HepG2 (cell line): ENCODE results near the gene IRS1. TPM values are rescaled to one million over a fixed set of nuclear protein-coding genes. Genes with fewer than 3 reads are reported as not detected.
A peak's percentile ranks its signal among the peaks of the same experiment; 100 is the strongest.

Source experiments
- ATAC-seq: fragments of 200-7000 bp; cut with Tn5 transposase; 3 replicates; pipeline ENCODE4 v1.9.1; 2020; ENCODE audit warnings: mild to moderate bottlenecking, moderate library complexity
- BruUV-seq: library from RNA; stranded (reverse); fragments of 400-500 nt; replicated peaks from 2 replicates; lab custom pipeline; 2021; lab: Mats Ljungman, UMichigan
- CTCF ChIA-PET: fragments of 300-600 bp; formaldehyde crosslinking; extraction: SDS; loops from one replicate; lab custom pipeline; 2021; ENCODE audit warnings: low total read pairs, inconsistent platforms, low intra/inter-chr PET ratio; lab: Yijun Ruan, JAX
- POLR2A ChIA-PET: fragments of 350-600 bp; sonication (Branson Sonifier 250); formaldehyde crosslinking; loops from one replicate; lab custom pipeline; 2020; ENCODE audit warnings: antibody characterized with exemption, inconsistent platforms; lab: Yijun Ruan, JAX
- DNase-seq: peaks from one replicate; pipeline ENCODE4 v3.0.0-alpha.2; 2015; ENCODE audit warnings: low spot score
- FAIRE-seq: peaks from 3 replicates; lab custom pipeline; 2011; peaks lifted over from hg19 to GRCh38; lab: Jason Lieb, UNC
- H2AFZ ChIP-seq: one replicate; pipeline ENCODE4 v1.6.1; 2011; ENCODE audit warnings: low read length, inconsistent platforms
- H3K27ac ChIP-seq: fragments of 300-600 bp; 3 replicates; pipeline ENCODE4 v1.8.0; 2011; ENCODE audit warnings: mixed run types, mild to moderate bottlenecking, mixed read lengths, low read length, inconsistent platforms; ENCODE audit not compliant: insufficient read depth; ENCODE audit errors: extremely low read length
- H3K27me3 ChIP-seq, 2 experiments: fragments of 200-600 bp in 1 of 2; 2 replicates in 1 of 2; 3 replicates in 1 of 2; pipeline versions ENCODE4 v1.6.0 to v1.8.0; 2011; ENCODE audit warnings: low read length in 2 of 2, mild to moderate bottlenecking in 2 of 2, moderate library complexity in 2 of 2, inconsistent platforms in 1 of 2; ENCODE audit not compliant: insufficient read depth in 2 of 2, control insufficient read depth in 1 of 2
- H3K36me3 ChIP-seq, 2 experiments: fragments of 200-600 bp in 1 of 2; replicated peaks in 1 of 2; 2 replicates in 1 of 2; 3 replicates in 1 of 2; pipeline versions ENCODE4 v1.5.1 to v1.8.0; 2011; ENCODE audit warnings: low read length in 2 of 2, inconsistent platforms in 1 of 2; ENCODE audit not compliant: insufficient read depth in 2 of 2, control insufficient read depth in 1 of 2
- H3K4me1 ChIP-seq: 2 replicates; pipeline ENCODE4 v1.5.1; 2012; ENCODE audit warnings: low read length, inconsistent platforms; ENCODE audit not compliant: insufficient read depth
- H3K4me2 ChIP-seq: 2 replicates; pipeline ENCODE4 v1.6.0; 2011; ENCODE audit warnings: low read depth, low read length, inconsistent platforms
- H3K4me3 ChIP-seq, 3 experiments: fragments of 200-600 bp in 1 of 3; sonication (generic), shearing (Covaris generic) in 1 of 3; replicated peaks in 1 of 3; 2 replicates each; pipeline ENCODE4 v1.5.1; 2011 to 2016; ENCODE audit warnings: low read length in 3 of 3, inconsistent platforms in 2 of 3, low read depth in 2 of 3, mild to moderate bottlenecking in 2 of 3, control low read depth in 1 of 3, mixed read lengths in 1 of 3; ENCODE audit not compliant: insufficient read depth in 1 of 3
- H3K79me2 ChIP-seq: one replicate; pipeline ENCODE4 v1.6.1; 2011; ENCODE audit warnings: low read length, inconsistent platforms; ENCODE audit not compliant: insufficient read depth
- H3K9ac ChIP-seq: 2 replicates; pipeline ENCODE4 v1.6.0; 2011; ENCODE audit warnings: mild to moderate bottlenecking, low read depth, low read length, inconsistent platforms; ENCODE audit not compliant: insufficient read depth
- H3K9me3 ChIP-seq: 2 replicates; pipeline ENCODE4 v1.5.1; 2012; ENCODE audit warnings: mild to moderate bottlenecking, low read length
- H4K20me1 ChIP-seq: 2 replicates; pipeline ENCODE4 v1.6.0; 2011; ENCODE audit warnings: inconsistent platforms, mild to moderate bottlenecking, low read length, moderate library complexity; ENCODE audit not compliant: insufficient read depth
- FOXA1 ChIP-seq, 2 experiments: fragments of 450-650 bp in 1 of 2; sonication (generic) in 1 of 2; formaldehyde crosslinking in 1 of 2; IDR thresholded peaks; 2 replicates each; pipeline versions ENCODE4 v1.4.0 to v1.6.1; 2016 to 2020; ENCODE audit warnings: missing genetic modification reagents in 1 of 2
- FOXJ3 ChIP-seq: sonication (generic); formaldehyde crosslinking; IDR thresholded peaks from 2 replicates; pipeline ENCODE4 v1.4.0; 2020; ENCODE audit warnings: missing genetic modification reagents, mild to moderate bottlenecking, borderline replicate concordance
- KLF16 ChIP-seq, 2 experiments: sonication (generic) in 1 of 2; formaldehyde crosslinking in 1 of 2; IDR thresholded peaks; 2 replicates each; pipeline versions ENCODE4 v1.6.1 to v1.8.0; 2016 to 2023; ENCODE audit warnings: missing genetic modification reagents in 2 of 2, missing compliant biosample characterization in 1 of 2
- MXD1 ChIP-seq: sonication (generic); formaldehyde crosslinking; IDR thresholded peaks from 2 replicates; pipeline ENCODE4 v1.4.0; 2020; ENCODE audit warnings: mild to moderate bottlenecking, missing genetic modification reagents
- PAX8 ChIP-seq: sonication (generic); formaldehyde crosslinking; IDR thresholded peaks from 2 replicates; pipeline ENCODE4 v1.8.0; 2022; ENCODE audit warnings: mild to moderate bottlenecking, missing genetic modification reagents, borderline replicate concordance
- SMYD3 ChIP-seq: sonication (generic); formaldehyde crosslinking; IDR thresholded peaks from 2 replicates; pipeline ENCODE4 v1.8.1; 2023; ENCODE audit warnings: mild to moderate bottlenecking, missing genetic modification reagents
- TAF1 ChIP-seq: sonication (generic); formaldehyde crosslinking; IDR thresholded peaks from 2 replicates; pipeline ENCODE4 v1.4.0; 2020; ENCODE audit warnings: missing genetic modification reagents
- YEATS2 ChIP-seq: sonication (generic); formaldehyde crosslinking; IDR thresholded peaks from 2 replicates; pipeline ENCODE4 v1.4.0; 2020; ENCODE audit warnings: missing genetic modification reagents, borderline replicate concordance
- ZBTB33 ChIP-seq: sonication (generic); formaldehyde crosslinking; IDR thresholded peaks from 2 replicates; pipeline ENCODE4 v1.4.0; 2020; ENCODE audit warnings: missing genetic modification reagents
- ZKSCAN8 ChIP-seq: IDR thresholded peaks from 2 replicates; pipeline ENCODE4 v1.6.1; 2016; ENCODE audit warnings: borderline replicate concordance, missing genetic modification reagents, missing compliant biosample characterization
- ZMYM3 ChIP-seq: sonication (generic); formaldehyde crosslinking; IDR thresholded peaks from 2 replicates; pipeline ENCODE4 v1.5.1; 2020; ENCODE audit warnings: mild to moderate bottlenecking, missing genetic modification reagents
- ZNF75D ChIP-seq: sonication (generic); formaldehyde crosslinking; IDR thresholded peaks from 2 replicates; pipeline ENCODE4 v1.8.1; 2023; ENCODE audit warnings: missing genetic modification reagents, mild to moderate bottlenecking, borderline replicate concordance
- ZUFSP ChIP-seq: sonication (generic); formaldehyde crosslinking; IDR thresholded peaks from 2 replicates; pipeline ENCODE4 v1.9.0; 2021; ENCODE audit warnings: missing genetic modification reagents, mild to moderate bottlenecking, borderline replicate concordance
- WGBS: methylation state at CpG from one replicate; pipeline ENCODE4 v1.1.6; 2017; ENCODE audit warnings: low lambda C conversion rate; 5-methylcytosine and 5-hydroxymethylcytosine counted together
- in situ Hi-C: cut with HindIII; loops from 2 replicates; pipeline ENCODE4 v1.10.0; 2017; ENCODE audit warnings: low pct_unique_long_range_greater_than_20kb; ENCODE audit not compliant: extremely low pct_ligation_motif_present
- intact Hi-C: fragments of 100-400 bp; cut with micrococcal nuclease; formaldehyde crosslinking; loops from one replicate; pipeline ENCODE4 v1.10.0; 2022; ENCODE audit not compliant: unreplicated experiment
- polyA plus RNA-seq, 8 experiments: library from polyadenylated mRNA; depleted of rRNA in 3 of 8; stranded (reverse) in 7 of 8; unstranded in 1 of 8; fragments of >200 nt; fragmentation: Illumina TruSeq in 4 of 8; extraction: Trizol in 4 of 8; gene quantifications; 2 replicates each; pipeline versions ENCODE4 v1.2.1 to v1.2.3, GENCODE V29; 2011 to 2016; ENCODE audit warnings: low read depth in 4 of 8, missing spikeins in 1 of 8, mixed read lengths in 1 of 8; ENCODE audit not compliant: insufficient read depth in 1 of 8
- total RNA-seq, 5 experiments: library from RNA; depleted of rRNA; stranded (reverse); fragments of >200 nt; fragmentation: Illumina TruSeq; extraction: Trizol; gene quantifications; 2 replicates each; pipeline ENCODE4 v1.2.3, GENCODE V29; 2016; ENCODE audit warnings: low read depth in 1 of 5

The IRS1 gene
- total and polyA plus RNA-seq, 2 of the 13 experiments (the other 11 are each of a cell fraction or from before 2014, with no cell fraction given): 8.7 to 9.0 TPM

- intact Hi-C loops: no loop called here
- POLR2A ChIA-PET: interaction anchor here (1.5 to 2.7 kb wide), 2 partner anchors 34 to 37 kb away, joined by 4 to 15 read pairs; no protein-coding TSS in a partner anchor
- Histone ChIP-seq H3K27me3 (no peaks in the 10 kb centered on the region), H3K4me1 (peaks cover 36% of the 10 kb centered on the region), H3K36me3 (no peaks in the 10 kb centered on the region), H3K9ac (peak overlapping the region; percentile 76; the same call in 1 of the 2 replicates), H3K27ac (peak overlapping the region; percentile 59), H3K79me2 (no peaks in the 10 kb centered on the region), H3K4me2 (peak overlapping the region; percentile 88), H2AFZ (peak overlapping the region; percentile 90), H3K4me3 (peak overlapping the region; percentile 68 to 84 (median 77)), H3K9me3 (no peaks in the 10 kb centered on the region), H4K20me1 (no peaks in the 10 kb centered on the region)
- DNase-seq: no peak
- whole genome bisulfite sequencing: 79% methylated on average over 7 of the region's 7 CpGs
- FAIRE-seq: no peak
- CTCF ChIA-PET: no interaction called here
- ATAC-seq: no peak
- in situ Hi-C loops: no loop called here
- no TSS peak for BruUV-seq
- TF ChIP-seq TAF1: no peak
- no peak for TF ChIP-seq ZUFSP (CRISPR knock-in tag)
- no peak for TF ChIP-seq PAX8 (CRISPR knock-in tag)
- no peak for TF ChIP-seq SMYD3 (CRISPR knock-in tag)
- TF ChIP-seq YEATS2 (CRISPR knock-in tag): no peak
- TF ChIP-seq FOXA1 (IDR thresholded peaks at IDR 0.05): no peak
- TF ChIP-seq FOXA1 (CRISPR knock-in tag; IDR thresholded peaks at IDR 0.05): no peak
- TF ChIP-seq KLF16 (CRISPR knock-in tag; IDR thresholded peaks at IDR 0.05): no peak
- no peak for TF ChIP-seq ZNF75D (CRISPR knock-in tag)
- TF ChIP-seq MXD1 (CRISPR knock-in tag): no peak
- TF ChIP-seq ZMYM3 (CRISPR knock-in tag): 0 out of 2 replicates have a peak, but pooled peaks have one; percentile 13
- no peak for TF ChIP-seq FOXJ3 (CRISPR knock-in tag)
- no peak for TF ChIP-seq ZKSCAN8 (CRISPR knock-in tag)
- TF ChIP-seq ZBTB33 (CRISPR knock-in tag): peak; percentile 40; the same call in 1 of the 2 replicates
- TF ChIP-seq, all 625 proteins: peak for 2
These were observed 37.7 kb upstream of the IRS1 start for GRCh38 chr2:226837334-226837733.
